Measurements from ENCODE around the gene SETD2. TPM values are rescaled to one million over a fixed set of nuclear protein-coding genes. Genes with fewer than 3 reads are reported as not detected.

Gene SETD2
- total and polyA plus RNA-seq, 2 donors (not counting 1 experiment from before 2014, with no cell fraction given): 22.6 to 91.4 TPM

GRCh38 chr3:47020311-47020710, 143.6 kb downstream of the SETD2 start:
- DNase-seq (no peak), ATAC-seq (ENCODE audit: low read depth) (no peak)
- peaks cover 48% of the 10 kb centered on the region for H3K4me1 Mint-ChIP-seq
- ChIA-PET CTCF (no interaction called here), POLR2A (no interaction called here)
- peaks cover 0 to 49% of the 10 kb centered on the region in 2 experiments for H3K36me3 ChIP-seq (replicated peaks in 1 of 2; ENCODE audit: control extremely low read depth in 1 of 2, control insufficient read depth in 1 of 2, extremely low read depth in 1 of 2, insufficient read depth in 2 of 2, low read length in 1 of 2)
- H2AFZ ChIP-seq (ENCODE audit: insufficient read depth, low read depth, low read length, poor library complexity, severe bottlenecking): no peak overlapping the region
- H3K4me3 ChIP-seq (ENCODE audit: control extremely low read depth in 1 of 5, extremely low read depth in 1 of 5, insufficient read depth in 1 of 5, low read depth in 2 of 5, low read length in 4 of 5): no peak overlapping the region
- intact Hi-C loops (cut with micrococcal nuclease): no loop called here
- no peaks in the 10 kb centered on the region for H3K9me3 Mint-ChIP-seq (ENCODE audit: insufficient read depth)
- H3K4me2 ChIP-seq (replicated peaks; ENCODE audit: low read depth, low read length, poor library complexity, severe bottlenecking): no peak overlapping the region
- TF ChIP-seq CTCF (IDR thresholded peaks at IDR 0.05) (no peak), EZH2 (IDR thresholded peaks at IDR 0.05; ENCODE audit: borderline replicate concordance, insufficient read depth, low read depth, low read length, poor library complexity, severe bottlenecking) (no peak)
- peak overlapping the region in 1 of 2 donors; percentile 15 for H3K27ac ChIP-seq (ENCODE audit: low read length in 2 of 2)
- no peak overlapping the region for H3K4me3 Mint-ChIP-seq
- H3K9ac ChIP-seq (ENCODE audit: low read length): no peak overlapping the region
- peaks cover 63% of the 10 kb centered on the region for H4K20me1 ChIP-seq (ENCODE audit: control insufficient read depth, insufficient read depth, low read length, poor library complexity, severe bottlenecking)
- H3K79me2 ChIP-seq (ENCODE audit: control insufficient read depth, insufficient read depth, low read length): peaks cover 47% of the 10 kb centered on the region
- H3K27me3 ChIP-seq (replicated peaks in 1 of 4; ENCODE audit: control extremely low read depth in 1 of 4, control insufficient read depth in 3 of 4, insufficient read depth in 4 of 4, low read length in 3 of 4): no peaks in the 10 kb centered on the region
- 100% methylated on average over 2 of the region's 4 CpGs for WGBS (ENCODE audit: insufficient coverage)
- H3K27me3 Mint-ChIP-seq: no peaks in the 10 kb centered on the region
- peak overlapping the region; percentile 70 for H3K27ac Mint-ChIP-seq
- H3K9me3 ChIP-seq (ENCODE audit: control extremely low read depth in 1 of 3, control insufficient read depth in 2 of 3, insufficient read depth in 1 of 3, low read length in 2 of 3): no peaks in the 10 kb centered on the region
- peaks cover 23 to 27% of the 10 kb centered on the region in 2 donors for H3K4me1 ChIP-seq (ENCODE audit: control insufficient read depth in 2 of 2, insufficient read depth in 2 of 2, low read length in 2 of 2)

GRCh38 chr3:47019201-47019600, 144.7 kb downstream of the SETD2 start:
- Histone ChIP-seq H3K79me2 (ENCODE audit: control insufficient read depth, insufficient read depth, low read length) (peaks cover 36% of the 10 kb centered on the region), H3K36me3 (replicated peaks in 1 of 2; ENCODE audit: control extremely low read depth in 1 of 2, control insufficient read depth in 1 of 2, extremely low read depth in 1 of 2, insufficient read depth in 2 of 2, low read length in 1 of 2) (peaks cover 0 to 57% of the 10 kb centered on the region in 2 experiments), H3K9me3 (ENCODE audit: control extremely low read depth in 1 of 3, control insufficient read depth in 2 of 3, insufficient read depth in 1 of 3, low read length in 2 of 3) (no peaks in the 10 kb centered on the region), H3K27me3 (replicated peaks in 1 of 4; ENCODE audit: control extremely low read depth in 1 of 4, control insufficient read depth in 3 of 4, insufficient read depth in 4 of 4, low read length in 3 of 4) (no peaks in the 10 kb centered on the region), H3K9ac (ENCODE audit: low read length) (no peak overlapping the region), H3K4me1 (ENCODE audit: control insufficient read depth in 2 of 2, insufficient read depth in 2 of 2, low read length in 2 of 2) (peaks cover 23 to 27% of the 10 kb centered on the region in 2 donors), H4K20me1 (ENCODE audit: control insufficient read depth, insufficient read depth, low read length, poor library complexity, severe bottlenecking) (peaks cover 54% of the 10 kb centered on the region), H2AFZ (ENCODE audit: insufficient read depth, low read depth, low read length, poor library complexity, severe bottlenecking) (no peak overlapping the region), H3K27ac (ENCODE audit: low read length in 2 of 2) (peak overlapping the region in 1 of 2 donors; percentile 79), H3K4me3 (ENCODE audit: control extremely low read depth in 1 of 5, extremely low read depth in 1 of 5, insufficient read depth in 1 of 5, low read depth in 2 of 5, low read length in 4 of 5) (no peak overlapping the region), H3K4me2 (replicated peaks; ENCODE audit: low read depth, low read length, poor library complexity, severe bottlenecking) (no peak overlapping the region)
- Mint-ChIP-seq H3K27me3 (no peaks in the 10 kb centered on the region), H3K27ac (peak overlapping the region; percentile 59), H3K4me1 (peaks cover 41% of the 10 kb centered on the region), H3K4me3 (no peak overlapping the region), H3K9me3 (ENCODE audit: insufficient read depth) (no peaks in the 10 kb centered on the region)
- CTCF ChIA-PET: interaction anchor here (0.7 kb wide), 1 partner anchor 20 kb away, joined by 4 read pairs; no protein-coding TSS in a partner anchor
- DNase-seq (no peak), ATAC-seq (ENCODE audit: low read depth) (no peak)
- POLR2A ChIA-PET: no interaction called here
- intact Hi-C loops (cut with micrococcal nuclease): no loop called here
- TF ChIP-seq EZH2 (IDR thresholded peaks at IDR 0.05; ENCODE audit: borderline replicate concordance, insufficient read depth, low read depth, low read length, poor library complexity, severe bottlenecking): no peak
- TF ChIP-seq CTCF (IDR thresholded peaks at IDR 0.05): no peak
- 86% methylated on average over 1 of the region's 1 CpG for WGBS (ENCODE audit: insufficient coverage)

All from B cell (primary cell).